NCI-H146 treated with DMSO at 0.1 percent for 48 hours (cell line): Measurements from ENCODE around the gene MLIP.
"Not testable (repeated sequence)": the region's sequence is repeated elsewhere in the genome, so short reads cannot be mapped to it uniquely, and the experiment has no call there.

ENCODE experiments used
- DNase-seq: peaks from one replicate; lab custom pipeline; 2025; ENCODE audit not compliant: unreplicated experiment; lab: John Stamatoyannopoulos, UW

The MLIP gene

DNA sequence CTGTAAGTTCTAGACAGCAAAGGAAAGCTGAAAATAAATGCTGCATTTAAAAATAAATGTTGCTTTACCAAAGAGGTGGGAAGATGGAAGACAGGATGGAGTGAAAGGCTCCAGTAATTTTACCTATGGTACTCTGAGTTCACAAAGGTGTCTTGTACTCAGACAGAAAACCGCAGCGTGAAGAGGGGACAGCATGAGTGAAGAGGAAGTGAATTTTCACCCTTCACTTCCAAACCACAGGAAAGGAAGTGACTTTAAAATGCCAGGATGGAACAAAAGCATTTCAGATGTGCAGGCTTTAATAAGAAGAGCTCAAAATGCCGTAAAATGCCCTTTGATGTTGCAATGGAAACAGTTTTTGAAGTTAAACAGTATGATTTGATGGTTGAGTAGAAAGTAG is 105.8 kb downstream of the MLIP start:
- DNase-seq = no peak

DNA sequence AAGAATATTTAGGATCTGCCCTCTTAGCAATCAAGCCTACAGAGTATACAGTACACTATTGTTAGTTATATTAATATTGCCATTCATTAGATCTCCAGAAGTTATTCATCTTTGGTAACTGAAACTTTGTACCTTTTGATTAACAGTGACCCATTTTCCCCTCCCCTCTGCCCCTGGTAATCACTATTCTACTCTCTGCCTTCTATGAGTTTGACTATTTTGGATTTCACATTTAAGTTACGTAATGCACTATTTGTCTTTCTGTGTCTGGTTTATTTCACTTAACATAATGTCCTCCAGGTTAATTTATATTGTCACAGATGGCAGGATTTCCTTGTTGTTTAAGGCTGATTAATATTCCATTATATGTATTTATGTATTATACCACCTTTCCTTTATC is 111.0 kb downstream of the MLIP start:
- DNase-seq = no peak

DNA sequence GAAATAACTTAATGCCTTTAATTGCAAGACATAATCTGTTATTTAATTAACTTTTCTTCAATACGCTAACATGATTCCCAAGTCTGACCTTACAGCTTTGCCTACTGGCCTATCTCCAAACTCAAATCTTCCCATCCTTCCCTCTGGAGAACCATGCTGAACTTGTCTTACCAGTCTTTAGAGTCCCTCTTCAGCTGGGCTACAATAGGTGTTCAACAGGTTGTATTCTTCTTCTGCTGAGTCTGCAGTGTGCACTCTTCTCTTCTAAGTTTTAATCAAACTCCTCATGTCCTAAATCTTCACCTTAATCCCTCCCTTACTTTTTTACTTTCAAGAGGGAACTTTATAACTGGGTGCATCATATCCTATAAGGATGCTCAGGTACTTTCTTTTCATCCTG is 121.5 kb downstream of the MLIP start:
- DNase-seq = no peak

GRCh38 chr6:54234539-54234938 is 123.3 kb downstream of the MLIP start:
- no peak for DNase-seq

GRCh38 chr6:54236984-54237383 is 125.7 kb downstream of the MLIP start:
- no peak for DNase-seq

DNA sequence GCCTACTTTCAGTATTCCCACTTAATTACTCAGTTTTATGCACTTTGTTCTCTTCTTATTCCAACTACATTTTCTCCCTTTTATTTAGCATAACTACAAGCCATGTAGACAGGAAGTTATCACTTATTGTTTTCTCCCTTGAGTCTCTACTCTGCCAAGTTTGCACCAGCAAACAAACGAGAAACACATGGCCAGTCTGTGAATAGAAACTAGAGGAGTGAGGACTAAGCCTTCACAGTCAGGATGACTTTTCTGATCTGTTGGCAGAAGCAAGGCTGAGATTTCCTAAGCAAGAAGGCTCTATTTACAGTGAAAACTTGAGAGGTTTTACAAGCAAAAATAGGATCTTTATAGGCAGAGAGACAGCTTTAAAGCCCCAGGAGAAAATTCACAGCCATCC is 127.2 kb downstream of the MLIP start:
- no peak for DNase-seq

- DNase-seq = no peak
These were observed 132.5 kb downstream of the MLIP start for GRCh38 chr6:54243699-54244098.

- no peak for DNase-seq
These were observed 133.2 kb downstream of the MLIP start for GRCh38 chr6:54244430-54244829.

DNA sequence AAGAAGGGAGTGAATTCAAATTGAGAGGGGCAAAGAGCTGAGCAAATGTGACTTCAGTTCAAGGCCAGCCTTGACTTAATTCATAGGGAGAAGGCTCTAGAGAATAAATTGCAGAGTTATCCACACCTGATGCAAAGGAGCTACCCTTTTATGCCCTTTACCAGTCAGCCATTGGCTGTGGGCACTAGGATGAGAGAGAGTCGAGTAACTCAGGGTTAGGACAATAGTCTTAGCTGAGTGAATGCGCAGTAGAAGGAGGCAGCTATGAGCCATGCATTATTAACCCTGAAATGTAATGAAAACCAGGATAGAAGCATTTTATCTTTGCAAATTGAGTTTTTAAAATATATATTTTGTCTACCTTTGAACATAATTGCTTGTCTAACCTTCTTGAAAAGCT is 134.0 kb downstream of the MLIP start:
- DNase-seq = no peak

- DNase-seq = no peak
These were observed 137.1 kb downstream of the MLIP start for GRCh38 chr6:54248319-54248718.

- no peak for DNase-seq
These were observed 137.8 kb downstream of the MLIP start for GRCh38 chr6:54248994-54249393.

GRCh38 chr6:54249812-54250211 is 138.6 kb downstream of the MLIP start:
- not testable (repeated sequence) for DNase-seq

- DNase-seq = no peak
These were observed 141.3 kb downstream of the MLIP start for GRCh38 chr6:54252496-54252895.

DNA sequence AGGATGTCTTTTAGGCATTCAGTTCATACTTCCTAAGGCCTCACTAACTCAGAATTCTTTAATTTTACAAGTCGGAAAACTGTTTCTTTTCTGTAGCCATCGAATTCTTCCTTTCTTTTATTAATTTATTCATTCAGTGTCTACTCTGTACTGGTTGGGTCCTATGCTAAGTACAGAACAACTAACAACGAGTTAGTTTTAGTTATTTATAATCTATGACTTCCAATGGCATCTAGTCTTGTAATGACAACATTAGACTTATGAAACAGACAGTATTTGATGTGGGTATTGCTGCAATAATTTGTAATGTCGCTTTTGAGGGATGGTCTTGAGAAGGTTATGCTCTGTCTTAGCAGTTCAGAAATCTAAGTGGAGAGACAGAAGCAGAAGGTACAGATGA is 141.7 kb downstream of the MLIP start:
- DNase-seq = no peak

- no peak for DNase-seq
These were observed 143.6 kb downstream of the MLIP start for GRCh38 chr6:54254886-54255285.

DNA sequence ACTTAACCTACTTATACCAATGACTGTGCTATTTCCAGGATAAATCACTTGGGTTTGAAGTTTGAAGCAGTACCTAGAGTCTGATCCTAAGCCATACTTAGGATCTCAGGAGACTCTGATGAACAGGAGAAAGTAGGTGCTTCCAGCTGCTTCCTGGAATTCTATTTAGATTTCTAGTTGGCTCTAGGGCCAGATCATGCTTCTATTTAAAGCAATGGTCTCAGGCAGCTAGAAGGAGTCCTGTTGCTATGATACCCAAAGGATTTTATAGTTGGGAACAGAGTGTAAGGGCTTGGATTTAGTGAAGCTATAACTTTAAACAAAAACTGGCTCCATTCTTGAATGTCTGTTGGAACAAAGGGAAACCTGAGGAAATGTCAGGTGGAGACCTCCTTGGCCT is 144.6 kb downstream of the MLIP start:
- DNase-seq = no peak

- no peak for DNase-seq
These were observed 148.8 kb downstream of the MLIP start for GRCh38 chr6:54260025-54260424.

GRCh38 chr6:54262499-54262898 is 151.3 kb downstream of the MLIP start:
- no peak for DNase-seq

GRCh38 chr6:54262971-54263370 is 151.7 kb downstream of the MLIP start:
- DNase-seq = no peak

GRCh38 chr6:54264581-54265272 is 153.5 kb downstream of the MLIP start:
- no peak for DNase-seq

GRCh38 chr6:54266400-54266923 is 155.2 kb downstream of the MLIP start:
- no peak for DNase-seq

DNA sequence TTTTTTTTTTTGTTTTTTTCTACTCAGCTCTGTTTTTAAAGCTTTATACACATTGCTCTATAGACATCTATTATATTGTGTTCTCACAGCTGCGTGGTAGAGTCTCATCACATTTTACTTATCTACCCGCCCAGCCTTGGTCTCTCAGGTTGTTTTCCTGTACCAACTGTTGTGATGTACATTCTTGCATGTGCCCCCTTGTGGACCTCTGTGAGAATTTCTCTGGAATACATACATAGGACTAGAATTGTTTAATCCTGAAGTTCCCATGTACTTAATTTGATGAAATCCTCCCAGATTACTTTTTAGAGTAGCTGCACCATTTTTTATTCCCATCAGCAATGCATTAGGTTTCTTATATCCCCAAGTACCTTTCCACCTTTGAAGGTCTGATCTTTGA is 156.6 kb downstream of the MLIP start:
- no peak for DNase-seq

GRCh38 chr6:54273214-54273820 is 162.1 kb downstream of the MLIP start:
- DNase-seq = no peak
